ENCODE measurements around the gene TLE7.
A peak's percentile ranks its signal among the peaks of the same experiment; 100 is the strongest.

TLE7 gene

GRCh38 chr16:71473891-71474290 is 32.0 kb upstream of the TLE7 start:
- no peaks in the 10 kb centered on the region for H3K9me3 ChIP-seq (ENCODE audit: insufficient read depth, low read length, severe bottlenecking)
- H3K79me2 ChIP-seq (ENCODE audit: insufficient read depth, low read length): no peaks in the 10 kb centered on the region
- no peak overlapping the region for H3K27ac ChIP-seq (ENCODE audit: low read length)
- TF ChIP-seq, protein P1, sequence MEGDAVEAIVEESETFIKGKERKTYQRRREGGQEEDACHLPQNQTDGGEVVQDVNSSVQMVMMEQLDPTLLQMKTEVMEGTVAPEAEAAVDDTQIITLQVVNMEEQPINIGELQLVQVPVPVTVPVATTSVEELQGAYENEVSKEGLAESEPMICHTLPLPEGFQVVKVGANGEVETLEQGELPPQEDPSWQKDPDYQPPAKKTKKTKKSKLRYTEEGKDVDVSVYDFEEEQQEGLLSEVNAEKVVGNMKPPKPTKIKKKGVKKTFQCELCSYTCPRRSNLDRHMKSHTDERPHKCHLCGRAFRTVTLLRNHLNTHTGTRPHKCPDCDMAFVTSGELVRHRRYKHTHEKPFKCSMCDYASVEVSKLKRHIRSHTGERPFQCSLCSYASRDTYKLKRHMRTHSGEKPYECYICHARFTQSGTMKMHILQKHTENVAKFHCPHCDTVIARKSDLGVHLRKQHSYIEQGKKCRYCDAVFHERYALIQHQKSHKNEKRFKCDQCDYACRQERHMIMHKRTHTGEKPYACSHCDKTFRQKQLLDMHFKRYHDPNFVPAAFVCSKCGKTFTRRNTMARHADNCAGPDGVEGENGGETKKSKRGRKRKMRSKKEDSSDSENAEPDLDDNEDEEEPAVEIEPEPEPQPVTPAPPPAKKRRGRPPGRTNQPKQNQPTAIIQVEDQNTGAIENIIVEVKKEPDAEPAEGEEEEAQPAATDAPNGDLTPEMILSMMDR (IDR thresholded peaks at IDR 0.05; ENCODE audit: borderline replicate concordance, extremely low read depth, low read length, poor library complexity, severe bottlenecking): no peak
- no peak for TF ChIP-seq EZH2 (IDR thresholded peaks at IDR 0.05; ENCODE audit: borderline replicate concordance, low read depth, low read length, severe bottlenecking)
- no peak for DNase-seq
- no peaks in the 10 kb centered on the region for H3K36me3 ChIP-seq (ENCODE audit: insufficient read depth, low read length)
- no peak overlapping the region for H2AFZ ChIP-seq (ENCODE audit: low read depth, low read length)
- H3K27me3 ChIP-seq (ENCODE audit: insufficient read depth, low read length, poor library complexity): no peaks in the 10 kb centered on the region
- H3K4me2 ChIP-seq (ENCODE audit: insufficient read depth, low read length): no peak overlapping the region
- no peak overlapping the region for H3K9ac ChIP-seq (ENCODE audit: low read depth, low read length)
- no peaks in the 10 kb centered on the region for H3K4me1 ChIP-seq (ENCODE audit: insufficient read depth, low read length)
- H4K20me1 ChIP-seq (ENCODE audit: insufficient read depth, low read length): no peaks in the 10 kb centered on the region
- no peak overlapping the region for H3K4me3 ChIP-seq (ENCODE audit: low read depth in 1 of 2, low read length in 2 of 2)
- no peak for ATAC-seq (ENCODE audit: insufficient read depth, low read depth)

DNA sequence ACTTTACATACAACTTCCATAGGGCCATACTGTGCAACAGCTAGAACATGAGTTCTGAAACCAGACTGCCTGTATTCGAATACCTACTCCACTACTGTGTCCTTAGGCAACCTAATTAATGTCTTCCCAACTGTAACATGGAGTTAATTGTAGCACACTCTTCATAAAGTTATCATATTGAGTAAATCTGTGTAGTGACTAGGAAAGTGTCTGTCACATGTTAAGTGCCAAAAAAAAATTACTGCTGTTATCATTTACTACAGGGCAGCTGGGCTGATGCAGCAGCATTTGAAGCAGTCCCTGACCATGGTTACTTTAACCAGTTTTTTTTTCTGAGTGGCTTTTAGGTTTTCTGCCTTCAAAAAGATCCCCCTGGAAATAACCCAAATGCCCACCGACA is 31.1 kb upstream of the TLE7 start:
- no peaks in the 10 kb centered on the region for H3K9me3 ChIP-seq (ENCODE audit: insufficient read depth, low read length, severe bottlenecking)
- H3K4me2 ChIP-seq (ENCODE audit: insufficient read depth, low read length): no peak overlapping the region
- ATAC-seq (ENCODE audit: insufficient read depth, low read depth) (no peak), DNase-seq (no peak)
- H3K4me3 ChIP-seq (ENCODE audit: low read depth in 1 of 2, low read length in 2 of 2): no peak overlapping the region
- H4K20me1 ChIP-seq (ENCODE audit: insufficient read depth, low read length): no peaks in the 10 kb centered on the region
- no peak overlapping the region for H3K9ac ChIP-seq (ENCODE audit: low read depth, low read length)
- no peaks in the 10 kb centered on the region for H3K36me3 ChIP-seq (ENCODE audit: insufficient read depth, low read length)
- no peaks in the 10 kb centered on the region for H3K4me1 ChIP-seq (ENCODE audit: insufficient read depth, low read length)
- no peaks in the 10 kb centered on the region for H3K79me2 ChIP-seq (ENCODE audit: insufficient read depth, low read length)
- H3K27ac ChIP-seq (ENCODE audit: low read length): no peak overlapping the region
- no peaks in the 10 kb centered on the region for H3K27me3 ChIP-seq (ENCODE audit: insufficient read depth, low read length, poor library complexity)
- no peak for TF ChIP-seq EZH2 (IDR thresholded peaks at IDR 0.05; ENCODE audit: borderline replicate concordance, low read depth, low read length, severe bottlenecking)
- TF ChIP-seq, protein P1 (IDR thresholded peaks at IDR 0.05; ENCODE audit: borderline replicate concordance, extremely low read depth, low read length, poor library complexity, severe bottlenecking): no peak
- H2AFZ ChIP-seq (ENCODE audit: low read depth, low read length): no peak overlapping the region

GRCh38 chr16:71472051-71472450 is 30.2 kb upstream of the TLE7 start:
- Histone ChIP-seq H3K9me3 (ENCODE audit: insufficient read depth, low read length, severe bottlenecking) (no peaks in the 10 kb centered on the region), H3K27ac (ENCODE audit: low read length) (no peak overlapping the region), H2AFZ (ENCODE audit: low read depth, low read length) (no peak overlapping the region), H3K9ac (ENCODE audit: low read depth, low read length) (no peak overlapping the region), H3K4me3 (ENCODE audit: low read depth in 1 of 2, low read length in 2 of 2) (no peak overlapping the region), H3K4me2 (ENCODE audit: insufficient read depth, low read length) (no peak overlapping the region), H3K27me3 (ENCODE audit: insufficient read depth, low read length, poor library complexity) (no peaks in the 10 kb centered on the region), H3K4me1 (ENCODE audit: insufficient read depth, low read length) (no peaks in the 10 kb centered on the region), H3K79me2 (ENCODE audit: insufficient read depth, low read length) (no peaks in the 10 kb centered on the region), H3K36me3 (ENCODE audit: insufficient read depth, low read length) (no peaks in the 10 kb centered on the region), H4K20me1 (ENCODE audit: insufficient read depth, low read length) (no peaks in the 10 kb centered on the region)
- TF ChIP-seq, protein P1 (IDR thresholded peaks at IDR 0.05; ENCODE audit: borderline replicate concordance, extremely low read depth, low read length, poor library complexity, severe bottlenecking): no peak
- TF ChIP-seq EZH2 (IDR thresholded peaks at IDR 0.05; ENCODE audit: borderline replicate concordance, low read depth, low read length, severe bottlenecking): no peak
- no peak for DNase-seq
- no peak for ATAC-seq (ENCODE audit: insufficient read depth, low read depth)

DNA sequence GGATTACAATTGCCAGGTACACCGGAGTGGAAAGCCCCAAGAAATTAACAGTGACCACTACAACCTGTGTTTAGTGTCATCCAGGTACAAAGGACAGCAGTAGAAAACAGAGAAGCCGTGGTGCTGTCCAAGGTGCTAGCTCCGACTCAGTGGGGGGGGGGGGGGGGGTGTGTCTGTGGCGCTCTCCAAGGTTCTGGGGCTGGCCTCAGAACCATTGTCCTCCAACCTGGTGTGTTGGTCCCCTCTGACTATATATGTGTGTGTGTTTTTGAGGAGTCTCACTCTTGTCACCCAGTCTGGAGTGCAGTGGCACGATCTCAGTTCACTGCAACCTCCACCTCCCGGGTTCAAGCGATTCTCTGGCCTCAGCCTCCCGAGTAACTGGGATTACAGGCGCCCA is 26.0 kb upstream of the TLE7 start:
- ATAC-seq (ENCODE audit: insufficient read depth, low read depth): peak; percentile 97
- Histone ChIP-seq H3K4me2 (ENCODE audit: insufficient read depth, low read length) (no peak overlapping the region), H3K27ac (ENCODE audit: low read length) (no peak overlapping the region), H3K4me3 (ENCODE audit: low read depth in 1 of 2, low read length in 2 of 2) (no peak overlapping the region), H3K9ac (ENCODE audit: low read depth, low read length) (no peak overlapping the region), H3K36me3 (ENCODE audit: insufficient read depth, low read length) (no peaks in the 10 kb centered on the region), H3K4me1 (ENCODE audit: insufficient read depth, low read length) (peaks cover 5% of the 10 kb centered on the region), H3K9me3 (ENCODE audit: insufficient read depth, low read length, severe bottlenecking) (no peaks in the 10 kb centered on the region), H4K20me1 (ENCODE audit: insufficient read depth, low read length) (no peaks in the 10 kb centered on the region), H3K79me2 (ENCODE audit: insufficient read depth, low read length) (no peaks in the 10 kb centered on the region), H3K27me3 (ENCODE audit: insufficient read depth, low read length, poor library complexity) (no peaks in the 10 kb centered on the region), H2AFZ (ENCODE audit: low read depth, low read length) (no peak overlapping the region)
- peak; percentile 68 for DNase-seq
- TF ChIP-seq, protein P1 (IDR thresholded peaks at IDR 0.05; ENCODE audit: borderline replicate concordance, extremely low read depth, low read length, poor library complexity, severe bottlenecking): no peak
- TF ChIP-seq EZH2 (IDR thresholded peaks at IDR 0.05; ENCODE audit: borderline replicate concordance, low read depth, low read length, severe bottlenecking): no peak
